ENCODE measurements around the gene SLC39A8. TPM values are rescaled to one million over a fixed set of nuclear protein-coding genes. Genes with fewer than 3 reads are reported as not detected.

SLC39A8 gene
- polyA plus RNA-seq, 3 donors, result 1.8 to 7.8 (median 6.1) TPM

GRCh38 chr4:102315532-102315931 is 29.8 kb downstream of the SLC39A8 start:
- Mint-ChIP-seq H3K9me3 (no peaks in the 10 kb centered on the region), H3K4me3 (no peak overlapping the region), H3K27me3 (ENCODE audit: low read depth in 3 of 3) (peaks cover 0 to 1% (median 0%) of the 10 kb centered on the region in 3 donors), H3K36me3 (peaks cover 7 to 10% of the 10 kb centered on the region in 2 donors), H3K4me1 (no peaks in the 10 kb centered on the region), H3K27ac (no peak overlapping the region)
- 100% methylated on average over 1 of the region's 2 CpGs for WGBS (ENCODE audit: insufficient coverage)
- no peaks in the 10 kb centered on the region for H3K27me3 ChIP-seq (ENCODE audit: control insufficient read depth in 2 of 2, insufficient read depth in 2 of 2, low read length in 2 of 2)
- intact Hi-C loops (cut with micrococcal nuclease), result no loop called here
- H2AFZ ChIP-seq (ENCODE audit: insufficient read depth, low read depth, low read length, poor library complexity, severe bottlenecking), result no peak overlapping the region
- no peaks in the 10 kb centered on the region for H3K79me2 ChIP-seq (ENCODE audit: insufficient read depth, low read length)
- H3K27ac ChIP-seq (ENCODE audit: low read depth in 1 of 2, low read length in 2 of 2), result no peak overlapping the region
- H3K9ac ChIP-seq (ENCODE audit: insufficient read depth, low read length, poor library complexity, severe bottlenecking), result no peak overlapping the region
- H3K36me3 ChIP-seq (replicated peaks in 1 of 2; ENCODE audit: control insufficient read depth in 1 of 2, insufficient read depth in 2 of 2, low read length in 2 of 2), result no peaks in the 10 kb centered on the region
- no peak overlapping the region for H3K4me2 ChIP-seq (replicated peaks; ENCODE audit: extremely low read depth, low read length, poor library complexity, severe bottlenecking)
- no peaks in the 10 kb centered on the region for H3K9me3 ChIP-seq (replicated peaks in 1 of 2; ENCODE audit: control insufficient read depth in 1 of 2, insufficient read depth in 1 of 2, low read length in 2 of 2)
- TF ChIP-seq, protein P1, sequence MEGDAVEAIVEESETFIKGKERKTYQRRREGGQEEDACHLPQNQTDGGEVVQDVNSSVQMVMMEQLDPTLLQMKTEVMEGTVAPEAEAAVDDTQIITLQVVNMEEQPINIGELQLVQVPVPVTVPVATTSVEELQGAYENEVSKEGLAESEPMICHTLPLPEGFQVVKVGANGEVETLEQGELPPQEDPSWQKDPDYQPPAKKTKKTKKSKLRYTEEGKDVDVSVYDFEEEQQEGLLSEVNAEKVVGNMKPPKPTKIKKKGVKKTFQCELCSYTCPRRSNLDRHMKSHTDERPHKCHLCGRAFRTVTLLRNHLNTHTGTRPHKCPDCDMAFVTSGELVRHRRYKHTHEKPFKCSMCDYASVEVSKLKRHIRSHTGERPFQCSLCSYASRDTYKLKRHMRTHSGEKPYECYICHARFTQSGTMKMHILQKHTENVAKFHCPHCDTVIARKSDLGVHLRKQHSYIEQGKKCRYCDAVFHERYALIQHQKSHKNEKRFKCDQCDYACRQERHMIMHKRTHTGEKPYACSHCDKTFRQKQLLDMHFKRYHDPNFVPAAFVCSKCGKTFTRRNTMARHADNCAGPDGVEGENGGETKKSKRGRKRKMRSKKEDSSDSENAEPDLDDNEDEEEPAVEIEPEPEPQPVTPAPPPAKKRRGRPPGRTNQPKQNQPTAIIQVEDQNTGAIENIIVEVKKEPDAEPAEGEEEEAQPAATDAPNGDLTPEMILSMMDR (IDR thresholded peaks at IDR 0.05), result no peak
- no peaks in the 10 kb centered on the region for H3K4me1 ChIP-seq (ENCODE audit: control insufficient read depth in 1 of 2, insufficient read depth in 2 of 2, low read length in 2 of 2)
- no peak for DNase-seq
- no peaks in the 10 kb centered on the region for H4K20me1 ChIP-seq (ENCODE audit: insufficient read depth, low read length)
- no peak overlapping the region for H3K4me3 ChIP-seq (replicated peaks in 1 of 3; ENCODE audit: low read depth in 2 of 3, low read length in 3 of 3)

GRCh38 chr4:102312417-102312816 is 32.9 kb downstream of the SLC39A8 start:
- DNase-seq, result no peak
- no peak overlapping the region for H3K27ac ChIP-seq (ENCODE audit: low read depth in 1 of 2, low read length in 2 of 2)
- H4K20me1 ChIP-seq (ENCODE audit: insufficient read depth, low read length), result no peaks in the 10 kb centered on the region
- no peaks in the 10 kb centered on the region for H3K36me3 ChIP-seq (replicated peaks in 1 of 2; ENCODE audit: control insufficient read depth in 1 of 2, insufficient read depth in 2 of 2, low read length in 2 of 2)
- Mint-ChIP-seq H3K4me3 (no peak overlapping the region), H3K27me3 (ENCODE audit: low read depth in 3 of 3) (peaks cover 0 to 1% (median 0%) of the 10 kb centered on the region in 3 donors), H3K9me3 (no peaks in the 10 kb centered on the region), H3K4me1 (peaks cover 8% of the 10 kb centered on the region), H3K36me3 (peaks cover 7 to 13% of the 10 kb centered on the region in 2 donors), H3K27ac (no peak overlapping the region)
- H2AFZ ChIP-seq (ENCODE audit: insufficient read depth, low read depth, low read length, poor library complexity, severe bottlenecking), result no peak overlapping the region
- H3K4me2 ChIP-seq (replicated peaks; ENCODE audit: extremely low read depth, low read length, poor library complexity, severe bottlenecking), result no peak overlapping the region
- WGBS (ENCODE audit: insufficient coverage), result no CpG with 5 or more reads among the region's 2 CpGs
- H3K9me3 ChIP-seq (replicated peaks in 1 of 2; ENCODE audit: control insufficient read depth in 1 of 2, insufficient read depth in 1 of 2, low read length in 2 of 2), result no peaks in the 10 kb centered on the region
- TF ChIP-seq, protein P1 (IDR thresholded peaks at IDR 0.05), result no peak
- H3K9ac ChIP-seq (ENCODE audit: insufficient read depth, low read length, poor library complexity, severe bottlenecking), result no peak overlapping the region
- H3K79me2 ChIP-seq (ENCODE audit: insufficient read depth, low read length), result no peaks in the 10 kb centered on the region
- H3K4me1 ChIP-seq (ENCODE audit: control insufficient read depth in 1 of 2, insufficient read depth in 2 of 2, low read length in 2 of 2), result peaks cover 6 to 10% of the 10 kb centered on the region in 2 donors
- intact Hi-C loops (cut with micrococcal nuclease), result no loop called here
- H3K27me3 ChIP-seq (ENCODE audit: control insufficient read depth in 2 of 2, insufficient read depth in 2 of 2, low read length in 2 of 2), result no peaks in the 10 kb centered on the region
- H3K4me3 ChIP-seq (replicated peaks in 1 of 3; ENCODE audit: low read depth in 2 of 3, low read length in 3 of 3), result no peak overlapping the region

Data from CD14-positive monocyte (primary cell).